Body of pancreas (tissue), 4 donors: ENCODE data around the gene PAM. TPM values are rescaled to one million over a fixed set of nuclear protein-coding genes. Genes with fewer than 3 reads are reported as not detected.

Experiments used
- ATAC-seq: fragments of 150-250 bp; one replicate; pipeline ENCODE4 v1.9.1; 2016
- DNase-seq, 4 donors: peaks; one replicate each; pipeline ENCODE4 v3.0.0-alpha.2; 2019
- H3K27ac ChIP-seq, 4 donors: fragments of 200-600 bp; sonication (generic); 1 replicate in 3 of 4; 2 replicates in 1 of 4; pipeline versions ENCODE4 v1.5.1 to v1.6.1; 2016 to 2019; ENCODE audit warnings: mild to moderate bottlenecking in 1 of 4, mixed read lengths in 1 of 4, moderate library complexity in 1 of 4
- H3K27me3 ChIP-seq, 2 donors: fragments of 200-600 bp; sonication (generic); one replicate each; pipeline ENCODE4 v1.6.0; 2016; ENCODE audit warnings: mild to moderate bottlenecking in 1 of 2
- H3K36me3 ChIP-seq, 2 donors: fragments of 200-600 bp; sonication (generic); replicated peaks in 1 of 2; 2 replicates each; pipeline ENCODE4 v1.5.1; 2016; ENCODE audit warnings: low read depth in 2 of 2; ENCODE audit not compliant: insufficient read depth in 1 of 2
- H3K4me1 ChIP-seq: fragments of 200-600 bp; sonication (generic); one replicate; pipeline ENCODE4 v1.6.0; 2016
- H3K4me3 ChIP-seq, 2 donors: fragments of 200-600 bp; sonication (generic); 1 replicate in 1 of 2; 2 replicates in 1 of 2; pipeline ENCODE4 v1.5.1; 2016 to 2019
- H3K9me3 ChIP-seq, 3 donors: fragments of 200-600 bp; sonication (generic); 1 replicate in 2 of 3; 2 replicates in 1 of 3; pipeline ENCODE4 v1.5.1; 2016
- CTCF ChIP-seq, 7 experiments: fragments of 450-650 bp in 4 of 7; fragments of 200-600 bp in 3 of 7; sonication (generic) in 3 of 7; IDR thresholded peaks; one replicate each; pipeline ENCODE4 v1.5.1; 2016 to 2019; ENCODE audit warnings: antibody characterized with exemption in 7 of 7
- POLR2A ChIP-seq, 3 donors: fragments of 450-650 bp; IDR thresholded peaks; one replicate each; pipeline ENCODE4 v1.6.1; 2016; ENCODE audit warnings: antibody characterized with exemption in 3 of 3, mild to moderate bottlenecking in 2 of 3
- WGBS, 2 donors: methylation state at CpG; one replicate each; pipeline ENCODE4 v1.1.5; 2017; 5-methylcytosine and 5-hydroxymethylcytosine counted together
- intact Hi-C: fragments of 100-400 bp; cut with DNase I; formaldehyde crosslinking; loops from one replicate; pipeline ENCODE4 v1.15.1; 2023
- total RNA-seq, 2 donors: library from RNA; depleted of rRNA; stranded (reverse); fragments of >200 nt; gene quantifications; one replicate each; pipeline ENCODE4 v1.1.0, GENCODE V29; 2016

Gene PAM
- total RNA-seq, 2 donors from 2014 or later: 75.2 to 111 TPM

GRCh38 chr5:102760815-102761214, 5.7 kb downstream of the PAM start:
- ATAC-seq (no peak), DNase-seq (peak in 1 of 4 donors; percentile 15)
- Histone ChIP-seq H3K36me3 (no peaks in the 10 kb centered on the region), H3K4me3 (no peak overlapping the region), H3K9me3 (no peaks in the 10 kb centered on the region), H3K4me1 (peaks cover 17% of the 10 kb centered on the region), H3K27ac (no peak overlapping the region), H3K27me3 (no peaks in the 10 kb centered on the region)
- TF ChIP-seq POLR2A (IDR thresholded peaks at IDR 0.05) (no peak), CTCF (IDR thresholded peaks at IDR 0.05) (no peak)
- intact Hi-C loops: no loop called here
- 57 to 68% methylated on average over 2 of the region's 2 CpGs for WGBS, 2 donors

- intact Hi-C loops: no loop called here
- H3K27ac ChIP-seq: no peak overlapping the region
- TF ChIP-seq POLR2A (IDR thresholded peaks at IDR 0.05) (no peak), CTCF (IDR thresholded peaks at IDR 0.05) (no peak)
- no peaks in the 10 kb centered on the region for H3K9me3 ChIP-seq
- H3K36me3 ChIP-seq: no peaks in the 10 kb centered on the region
- H3K4me1 ChIP-seq: peaks cover 12% of the 10 kb centered on the region
- H3K4me3 ChIP-seq: no peak overlapping the region
- no peak for DNase-seq
- no peak for ATAC-seq
- no peaks in the 10 kb centered on the region for H3K27me3 ChIP-seq
These were observed 7.0 kb downstream of the PAM start for GRCh38 chr5:102762095-102762534.

- H3K36me3 ChIP-seq: no peaks in the 10 kb centered on the region
- H3K27me3 ChIP-seq: no peaks in the 10 kb centered on the region
- TF ChIP-seq CTCF (IDR thresholded peaks at IDR 0.05) (no peak), POLR2A (IDR thresholded peaks at IDR 0.05) (no peak)
- intact Hi-C loops: no loop called here
- WGBS, 2 donors: 53 to 58% methylated on average over 4 of the region's 4 CpGs
- H3K4me1 ChIP-seq: peaks cover 12% of the 10 kb centered on the region
- H3K4me3 ChIP-seq: no peak overlapping the region
- DNase-seq: no peak
- no peaks in the 10 kb centered on the region for H3K9me3 ChIP-seq
- no peak overlapping the region for H3K27ac ChIP-seq
- ATAC-seq: no peak
These were observed 7.6 kb downstream of the PAM start for GRCh38 chr5:102762562-102763227.

GRCh38 chr5:102763734-102764133, 8.6 kb downstream of the PAM start:
- Histone ChIP-seq H3K4me3 (no peak overlapping the region), H3K9me3 (no peaks in the 10 kb centered on the region), H3K27ac (no peak overlapping the region), H3K27me3 (no peaks in the 10 kb centered on the region), H3K36me3 (no peaks in the 10 kb centered on the region), H3K4me1 (peaks cover 12% of the 10 kb centered on the region)
- 91 to 96% methylated on average over 5 of the region's 5 CpGs for WGBS, 2 donors
- intact Hi-C loops: no loop called here
- ATAC-seq (no peak), DNase-seq (no peak)
- TF ChIP-seq POLR2A (IDR thresholded peaks at IDR 0.05): no peak
- no peak for TF ChIP-seq CTCF (IDR thresholded peaks at IDR 0.05)

- ATAC-seq (no peak), DNase-seq (no peak)
- H3K36me3 ChIP-seq: no peaks in the 10 kb centered on the region
- no peak overlapping the region for H3K27ac ChIP-seq
- H3K27me3 ChIP-seq: no peaks in the 10 kb centered on the region
- whole genome bisulfite sequencing, 2 donors: 92 to 94% methylated on average over 7 of the region's 7 CpGs
- H3K9me3 ChIP-seq: no peaks in the 10 kb centered on the region
- H3K4me3 ChIP-seq: no peak overlapping the region
- intact Hi-C loops: no loop called here
- H3K4me1 ChIP-seq: peaks cover 12% of the 10 kb centered on the region
- TF ChIP-seq POLR2A (IDR thresholded peaks at IDR 0.05): no peak
- no peak for TF ChIP-seq CTCF (IDR thresholded peaks at IDR 0.05)
These were observed 9.4 kb downstream of the PAM start for GRCh38 chr5:102764381-102765004.
